ENCODE measurements around the gene DIS3L. TPM values are rescaled to one million over a fixed set of nuclear protein-coding genes. Genes with fewer than 3 reads are reported as not detected.
"Not testable (repeated sequence)": the region's sequence is repeated elsewhere in the genome, so short reads cannot be mapped to it uniquely, and the experiment has no call there.

Gene DIS3L
- 64.3 and 74.9 TPM in 2 replicates for polyA plus RNA-seq (2011; rRNA removed)
- 20.0 and 22.0 TPM in 2 replicates for polyA plus RNA-seq (2012; cell fraction: cytosol; rRNA removed)
- 13.1 and 24.2 TPM in 2 replicates for polyA plus RNA-seq (2012; cell fraction: nucleus; rRNA removed)
- polyA plus RNA-seq (2017; fragmentation: RNase III; extraction: RNeasy Plus Mini Kit Qiagen cat#74134 plus additional on column Dnase treatment), result 43.6 to 47.9 TPM (median 44.6 TPM) in 3 replicates
- polyA minus RNA-seq (2011; rRNA and poly(A)+ RNA removed), result 57.4 and 61.2 TPM in 2 replicates

DNA sequence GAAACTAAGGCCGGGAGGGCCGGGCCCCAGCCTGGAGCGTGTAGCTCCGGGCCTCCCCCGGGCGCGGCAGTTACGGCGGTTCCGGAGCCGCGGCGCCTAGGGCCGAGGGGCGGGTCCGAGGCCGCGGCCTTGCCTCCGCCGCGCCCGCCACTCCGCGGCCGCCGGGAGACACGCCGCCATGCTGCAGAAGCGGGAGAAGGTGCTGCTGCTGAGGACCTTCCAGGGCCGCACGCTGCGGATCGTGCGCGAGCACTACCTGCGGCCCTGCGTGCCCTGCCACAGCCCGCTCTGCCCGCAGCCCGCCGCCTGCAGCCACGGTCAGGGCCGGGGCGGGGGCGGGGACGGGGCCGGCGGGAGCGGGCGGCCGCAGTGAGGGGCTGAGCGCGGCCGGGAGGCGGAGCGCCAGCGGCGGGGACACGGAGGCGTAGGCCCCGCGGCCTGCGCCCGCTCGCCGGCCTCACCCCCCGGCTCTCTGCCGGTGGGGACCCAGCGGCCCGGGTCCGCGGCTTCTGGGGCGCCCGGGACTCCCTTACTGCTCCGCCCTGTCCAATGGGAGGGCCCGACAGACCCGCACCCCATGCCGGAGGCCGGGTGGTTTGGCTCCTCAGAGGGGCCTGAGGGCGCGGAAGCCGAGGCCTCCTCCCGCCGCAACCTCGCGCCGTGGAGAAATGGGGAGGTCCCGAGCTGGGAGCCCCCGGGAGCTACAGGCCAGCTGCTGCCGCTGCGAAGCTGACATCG, at the start of gene DIS3L:
TSS of gene DIS3L (plus strand) at position 150 of the 738 bp plus-strand sequence. CDS start at position 179, 29 bp downstream.
- 1% methylated on average over 42 of the region's 92 CpGs for WGBS (ENCODE audit: missing lambda C conversion rate)
- Histone ChIP-seq H3K4me2 (peak within 1 kb of the TSS; percentile 78), H3K27ac (peak within 1 kb of the TSS; percentile 95), H3K4me1 (peaks cover 21% of the 10 kb centered on the region), H3K9me3 (no peaks in the 10 kb centered on the region), H3K4me3 (peak within 1 kb of the TSS; percentile 51)
- POLR2A ChIA-PET, result interaction anchor here (0.5 to 1.3 kb wide), 6 partner anchors 9 to 777 kb away, joined by 3 to 9 read pairs (median 3); partner anchors contain the start of genes RAB11A, SNAPC5 and TIPIN
- CTCF ChIA-PET, result interaction anchor here (0.6 to 4.3 kb wide), 10 partner anchors 9 to 698 kb away, joined by 3 to 25 read pairs (median 6); partner anchors contain the start of genes INTS14 and SNAPC5
- no peak for FAIRE-seq
- DNase-seq (ENCODE audit: low read depth in 1 of 2, low spot score in 1 of 2), result peak; percentile 81 to 82
- TF ChIP-seq JUN (IDR thresholded peaks at IDR 0.05) (peak; percentile 75 to 88; a peak in 4 of 5 replicates), HDAC2 (IDR thresholded peaks at IDR 0.05) (no peak), MAFK (IDR thresholded peaks at IDR 0.05; ENCODE audit: partially characterized antibody) (no peak), TFCP2L1 (CRISPR knock-in tag; IDR thresholded peaks at IDR 0.05) (0 out of 2 replicates have a peak, but pooled peaks have one; percentile 68), HOXB5 (CRISPR knock-in tag; IDR thresholded peaks at IDR 0.05) (no peak), POLR2A (IDR thresholded peaks at IDR 0.05; ENCODE audit: low read length) (peak; percentile 84), FOSB (CRISPR knock-in tag; IDR thresholded peaks at IDR 0.05) (no peak), RFX5 (IDR thresholded peaks at IDR 0.05) (0 out of 2 replicates have a peak, but pooled peaks have one; percentile 18)
- TF ChIP-seq, protein P1, sequence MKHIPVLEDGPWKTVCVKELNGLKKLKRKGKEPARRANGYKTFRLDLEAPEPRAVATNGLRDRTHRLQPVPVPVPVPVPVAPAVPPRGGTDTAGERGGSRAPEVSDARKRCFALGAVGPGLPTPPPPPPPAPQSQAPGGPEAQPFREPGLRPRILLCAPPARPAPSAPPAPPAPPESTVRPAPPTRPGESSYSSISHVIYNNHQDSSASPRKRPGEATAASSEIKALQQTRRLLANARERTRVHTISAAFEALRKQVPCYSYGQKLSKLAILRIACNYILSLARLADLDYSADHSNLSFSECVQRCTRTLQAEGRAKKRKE (CRISPR knock-in tag; IDR thresholded peaks at IDR 0.05; ENCODE audit: low read depth), result no peak
- TF ChIP-seq, protein P2, sequence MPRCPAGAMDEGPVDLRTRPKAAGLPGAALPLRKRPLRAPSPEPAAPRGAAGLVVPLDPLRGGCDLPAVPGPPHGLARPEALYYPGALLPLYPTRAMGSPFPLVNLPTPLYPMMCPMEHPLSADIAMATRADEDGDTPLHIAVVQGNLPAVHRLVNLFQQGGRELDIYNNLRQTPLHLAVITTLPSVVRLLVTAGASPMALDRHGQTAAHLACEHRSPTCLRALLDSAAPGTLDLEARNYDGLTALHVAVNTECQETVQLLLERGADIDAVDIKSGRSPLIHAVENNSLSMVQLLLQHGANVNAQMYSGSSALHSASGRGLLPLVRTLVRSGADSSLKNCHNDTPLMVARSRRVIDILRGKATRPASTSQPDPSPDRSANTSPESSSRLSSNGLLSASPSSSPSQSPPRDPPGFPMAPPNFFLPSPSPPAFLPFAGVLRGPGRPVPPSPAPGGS (IDR thresholded peaks at IDR 0.05), result peak; percentile 96
- TF ChIP-seq, protein P3, sequence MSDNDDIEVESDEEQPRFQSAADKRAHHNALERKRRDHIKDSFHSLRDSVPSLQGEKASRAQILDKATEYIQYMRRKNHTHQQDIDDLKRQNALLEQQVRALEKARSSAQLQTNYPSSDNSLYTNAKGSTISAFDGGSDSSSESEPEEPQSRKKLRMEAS (IDR thresholded peaks at IDR 0.05), result peak; percentile 48; the same call in 1 of the 2 replicates
- TF ChIP-seq, protein P4, sequence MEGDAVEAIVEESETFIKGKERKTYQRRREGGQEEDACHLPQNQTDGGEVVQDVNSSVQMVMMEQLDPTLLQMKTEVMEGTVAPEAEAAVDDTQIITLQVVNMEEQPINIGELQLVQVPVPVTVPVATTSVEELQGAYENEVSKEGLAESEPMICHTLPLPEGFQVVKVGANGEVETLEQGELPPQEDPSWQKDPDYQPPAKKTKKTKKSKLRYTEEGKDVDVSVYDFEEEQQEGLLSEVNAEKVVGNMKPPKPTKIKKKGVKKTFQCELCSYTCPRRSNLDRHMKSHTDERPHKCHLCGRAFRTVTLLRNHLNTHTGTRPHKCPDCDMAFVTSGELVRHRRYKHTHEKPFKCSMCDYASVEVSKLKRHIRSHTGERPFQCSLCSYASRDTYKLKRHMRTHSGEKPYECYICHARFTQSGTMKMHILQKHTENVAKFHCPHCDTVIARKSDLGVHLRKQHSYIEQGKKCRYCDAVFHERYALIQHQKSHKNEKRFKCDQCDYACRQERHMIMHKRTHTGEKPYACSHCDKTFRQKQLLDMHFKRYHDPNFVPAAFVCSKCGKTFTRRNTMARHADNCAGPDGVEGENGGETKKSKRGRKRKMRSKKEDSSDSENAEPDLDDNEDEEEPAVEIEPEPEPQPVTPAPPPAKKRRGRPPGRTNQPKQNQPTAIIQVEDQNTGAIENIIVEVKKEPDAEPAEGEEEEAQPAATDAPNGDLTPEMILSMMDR (IDR thresholded peaks at IDR 0.05), result no peak
- TF ChIP-seq, protein P5, sequence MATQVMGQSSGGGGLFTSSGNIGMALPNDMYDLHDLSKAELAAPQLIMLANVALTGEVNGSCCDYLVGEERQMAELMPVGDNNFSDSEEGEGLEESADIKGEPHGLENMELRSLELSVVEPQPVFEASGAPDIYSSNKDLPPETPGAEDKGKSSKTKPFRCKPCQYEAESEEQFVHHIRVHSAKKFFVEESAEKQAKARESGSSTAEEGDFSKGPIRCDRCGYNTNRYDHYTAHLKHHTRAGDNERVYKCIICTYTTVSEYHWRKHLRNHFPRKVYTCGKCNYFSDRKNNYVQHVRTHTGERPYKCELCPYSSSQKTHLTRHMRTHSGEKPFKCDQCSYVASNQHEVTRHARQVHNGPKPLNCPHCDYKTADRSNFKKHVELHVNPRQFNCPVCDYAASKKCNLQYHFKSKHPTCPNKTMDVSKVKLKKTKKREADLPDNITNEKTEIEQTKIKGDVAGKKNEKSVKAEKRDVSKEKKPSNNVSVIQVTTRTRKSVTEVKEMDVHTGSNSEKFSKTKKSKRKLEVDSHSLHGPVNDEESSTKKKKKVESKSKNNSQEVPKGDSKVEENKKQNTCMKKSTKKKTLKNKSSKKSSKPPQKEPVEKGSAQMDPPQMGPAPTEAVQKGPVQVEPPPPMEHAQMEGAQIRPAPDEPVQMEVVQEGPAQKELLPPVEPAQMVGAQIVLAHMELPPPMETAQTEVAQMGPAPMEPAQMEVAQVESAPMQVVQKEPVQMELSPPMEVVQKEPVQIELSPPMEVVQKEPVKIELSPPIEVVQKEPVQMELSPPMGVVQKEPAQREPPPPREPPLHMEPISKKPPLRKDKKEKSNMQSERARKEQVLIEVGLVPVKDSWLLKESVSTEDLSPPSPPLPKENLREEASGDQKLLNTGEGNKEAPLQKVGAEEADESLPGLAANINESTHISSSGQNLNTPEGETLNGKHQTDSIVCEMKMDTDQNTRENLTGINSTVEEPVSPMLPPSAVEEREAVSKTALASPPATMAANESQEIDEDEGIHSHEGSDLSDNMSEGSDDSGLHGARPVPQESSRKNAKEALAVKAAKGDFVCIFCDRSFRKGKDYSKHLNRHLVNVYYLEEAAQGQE (IDR thresholded peaks at IDR 0.05), result no peak
- TF ChIP-seq, protein P6, sequence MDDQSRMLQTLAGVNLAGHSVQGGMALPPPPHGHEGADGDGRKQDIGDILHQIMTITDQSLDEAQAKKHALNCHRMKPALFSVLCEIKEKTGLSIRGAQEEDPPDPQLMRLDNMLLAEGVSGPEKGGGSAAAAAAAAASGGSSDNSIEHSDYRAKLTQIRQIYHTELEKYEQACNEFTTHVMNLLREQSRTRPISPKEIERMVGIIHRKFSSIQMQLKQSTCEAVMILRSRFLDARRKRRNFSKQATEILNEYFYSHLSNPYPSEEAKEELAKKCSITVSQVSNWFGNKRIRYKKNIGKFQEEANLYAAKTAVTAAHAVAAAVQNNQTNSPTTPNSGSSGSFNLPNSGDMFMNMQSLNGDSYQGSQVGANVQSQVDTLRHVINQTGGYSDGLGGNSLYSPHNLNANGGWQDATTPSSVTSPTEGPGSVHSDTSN (IDR thresholded peaks at IDR 0.05), result peak; percentile 32; the same call in 1 of the 2 replicates
- TF ChIP-seq, protein P7, sequence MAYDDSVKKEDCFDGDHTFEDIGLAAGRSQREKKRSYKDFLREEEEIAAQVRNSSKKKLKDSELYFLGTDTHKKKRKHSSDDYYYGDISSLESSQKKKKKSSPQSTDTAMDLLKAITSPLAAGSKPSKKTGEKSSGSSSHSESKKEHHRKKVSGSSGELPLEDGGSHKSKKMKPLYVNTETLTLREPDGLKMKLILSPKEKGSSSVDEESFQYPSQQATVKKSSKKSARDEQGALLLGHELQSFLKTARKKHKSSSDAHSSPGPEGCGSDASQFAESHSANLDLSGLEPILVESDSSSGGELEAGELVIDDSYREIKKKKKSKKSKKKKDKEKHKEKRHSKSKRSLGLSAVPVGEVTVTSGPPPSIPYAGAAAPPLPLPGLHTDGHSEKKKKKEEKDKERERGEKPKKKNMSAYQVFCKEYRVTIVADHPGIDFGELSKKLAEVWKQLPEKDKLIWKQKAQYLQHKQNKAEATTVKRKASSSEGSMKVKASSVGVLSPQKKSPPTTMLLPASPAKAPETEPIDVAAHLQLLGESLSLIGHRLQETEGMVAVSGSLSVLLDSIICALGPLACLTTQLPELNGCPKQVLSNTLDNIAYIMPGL (CRISPR knock-in tag; IDR thresholded peaks at IDR 0.05; ENCODE audit: borderline replicate concordance), result peak; percentile 62; the same call in 1 of the 2 replicates
- ATAC-seq, result peak; percentile 89 to 90

DNA sequence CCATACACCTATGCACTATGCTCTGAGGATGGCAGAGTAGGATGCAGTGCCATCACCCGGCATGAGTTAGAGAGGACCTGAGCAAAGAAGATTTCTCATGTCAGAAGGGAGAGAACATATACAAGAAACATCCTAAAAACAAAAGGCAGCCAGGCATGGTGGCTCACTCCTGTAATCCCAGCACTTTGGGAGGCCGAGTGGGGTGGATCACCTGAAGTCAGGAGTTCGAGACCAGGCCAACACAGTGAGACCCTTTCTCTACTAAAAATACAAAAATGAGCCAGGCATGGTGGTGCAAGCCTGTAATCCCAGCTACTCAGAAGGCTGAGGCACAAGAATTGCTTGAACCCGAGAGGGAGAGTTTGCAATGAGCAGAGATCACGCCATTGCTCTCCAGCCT, 47.5 kb upstream of the DIS3L start:
- H3K4me2 ChIP-seq; H3K9me3 ChIP-seq; DNase-seq (ENCODE audit: low read depth in 1 of 2, low spot score in 1 of 2); FAIRE-seq; ATAC-seq; POLR2A ChIA-PET; H3K4me3 ChIP-seq; H3K27ac ChIP-seq; H3K4me1 ChIP-seq: not testable (repeated sequence)
- CTCF ChIA-PET, result interaction anchor here (0.9 kb wide), 1 partner anchor 333 kb away, joined by 3 read pairs; no protein-coding TSS in a partner anchor
- 17% methylated on average over 5 of the region's 5 CpGs for WGBS (ENCODE audit: missing lambda C conversion rate)

Data from A549 (cell line).